Measurements from ENCODE around the gene SENP1.

Gene SENP1

DNA sequence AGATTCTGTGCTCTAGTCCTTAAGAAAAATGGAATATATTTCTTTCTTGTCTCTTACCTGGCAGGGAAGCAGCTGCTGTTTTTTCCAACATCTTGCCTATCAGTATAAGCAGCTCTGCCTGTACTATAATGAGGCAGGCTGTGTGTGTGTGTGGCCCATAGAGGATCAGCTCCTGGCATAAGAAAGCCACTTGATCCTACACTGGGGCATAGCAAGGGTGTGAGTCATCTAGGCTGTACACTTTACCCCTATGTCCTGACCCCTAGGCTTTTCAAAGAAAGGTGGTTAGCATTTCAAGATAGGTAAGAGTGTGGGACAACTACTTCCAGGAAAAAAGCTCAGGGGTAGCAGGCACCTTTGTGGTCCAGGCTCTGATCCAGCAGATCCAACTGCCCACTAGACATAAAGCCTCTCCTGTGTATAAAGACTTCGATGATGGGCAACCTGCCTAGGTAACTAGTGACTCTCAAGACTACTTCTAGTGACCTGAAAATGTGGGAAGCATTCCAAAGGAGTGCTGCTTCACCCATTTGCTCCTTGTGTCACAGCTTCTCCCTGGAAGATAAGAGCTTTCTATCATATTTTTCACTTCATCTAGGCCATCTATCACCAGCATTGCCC lies 4.9 kb upstream of the SENP1 start:
- no peak for DNase-seq

GRCh38 chr12:48109424-48109823 lies 3.5 kb upstream of the SENP1 start:
- DNase-seq = no peak

- no peak for DNase-seq
Measured at GRCh38 chr12:48106681-48107613, 1.1 kb upstream of the SENP1 start.

DNA sequence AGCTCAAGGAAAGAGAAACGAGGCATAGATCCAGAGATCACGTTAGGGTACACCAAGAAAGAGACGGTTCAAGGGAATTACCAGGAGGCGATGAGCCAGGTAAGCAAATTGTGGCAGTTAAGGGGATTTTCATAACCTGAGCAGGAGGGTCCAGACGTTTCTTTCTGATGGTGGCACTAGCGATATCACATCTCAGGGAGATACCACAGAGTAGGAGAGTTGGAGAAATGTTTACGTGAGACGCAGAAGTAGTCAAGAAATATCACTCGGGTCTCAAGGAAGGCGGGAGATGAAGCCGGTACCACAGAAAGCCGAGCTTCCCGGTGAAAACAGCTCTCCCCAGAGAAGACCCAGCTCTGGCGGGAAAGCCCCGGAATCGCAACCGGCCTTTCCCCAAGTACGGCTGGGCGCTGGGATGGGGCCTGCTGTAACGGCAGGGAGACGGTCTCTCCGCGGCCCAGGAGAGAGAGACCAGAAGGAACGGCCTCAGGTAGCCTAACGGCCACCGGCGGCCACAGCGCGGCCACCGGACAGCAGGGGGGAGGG lies 485 bp downstream of the SENP1 start:
- DNase-seq = peak; percentile 65

- DNase-seq = no peak
Measured at GRCh38 chr12:48104531-48104930, 1.3 kb downstream of the SENP1 start.

DNA sequence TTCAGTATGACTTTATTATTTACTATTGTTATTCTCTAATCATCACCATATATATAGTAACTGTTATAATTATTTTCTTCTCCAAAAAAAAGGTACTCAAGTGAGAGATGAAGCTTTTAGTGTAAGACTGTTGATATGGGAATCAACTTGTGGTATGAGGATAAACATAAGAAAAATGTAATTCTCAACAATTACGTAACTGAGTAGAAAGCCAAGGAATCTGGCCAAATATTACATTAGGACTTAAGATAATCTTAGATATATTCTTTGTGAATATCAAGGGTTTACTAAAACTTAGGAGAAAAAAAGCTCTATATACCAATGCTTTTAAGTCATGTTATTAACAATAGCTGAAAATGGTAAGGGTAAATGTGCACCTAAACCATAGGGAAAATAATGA lies 13.3 kb downstream of the SENP1 start:
- DNase-seq = no peak

GRCh38 chr12:48086327-48086726 lies 19.6 kb downstream of the SENP1 start:
- DNase-seq = no peak

GRCh38 chr12:48084841-48085460 lies 20.9 kb downstream of the SENP1 start:
- no peak for DNase-seq

DNA sequence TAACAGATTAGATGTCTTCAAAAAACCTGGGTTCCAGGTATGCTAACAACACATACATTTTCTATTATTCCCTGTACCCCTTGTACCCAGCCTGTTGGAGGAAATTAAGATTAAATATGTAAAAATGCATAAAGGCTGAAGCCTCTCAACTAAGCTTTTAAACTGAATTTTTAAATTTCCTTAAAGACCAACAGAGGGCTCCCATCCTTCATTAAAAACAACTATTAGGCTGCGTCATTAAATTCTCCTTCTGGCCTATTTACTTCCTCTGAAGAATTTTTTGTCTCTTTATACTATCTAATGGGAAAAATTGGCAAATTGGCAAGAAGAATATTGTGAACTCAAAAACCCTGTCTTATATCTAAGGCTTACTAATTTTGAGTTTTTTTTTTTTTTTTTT lies 21.8 kb downstream of the SENP1 start:
- peak; percentile 25 for DNase-seq

GRCh38 chr12:48080821-48081220 lies 25.1 kb downstream of the SENP1 start:
- DNase-seq = no peak

DNA sequence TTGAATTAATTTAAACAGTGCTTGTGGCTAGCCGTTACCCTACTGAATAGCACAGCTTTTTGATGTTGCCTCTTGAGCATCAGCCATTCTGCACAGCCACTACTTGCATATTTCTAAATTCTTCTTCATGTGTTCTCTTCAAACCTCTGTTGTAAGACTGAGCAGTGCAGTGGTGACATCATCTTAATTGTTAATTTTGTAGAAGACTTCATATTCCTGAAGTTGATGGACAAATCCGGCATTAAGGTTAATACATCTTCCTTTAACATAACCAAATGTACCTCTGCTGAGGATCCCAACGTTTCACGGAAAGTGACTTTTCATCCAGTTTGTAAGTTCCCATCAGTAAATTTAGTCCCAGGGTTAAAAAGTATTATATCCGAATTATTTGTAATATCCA lies 25.6 kb downstream of the SENP1 start:
- DNase-seq = no peak

DNA sequence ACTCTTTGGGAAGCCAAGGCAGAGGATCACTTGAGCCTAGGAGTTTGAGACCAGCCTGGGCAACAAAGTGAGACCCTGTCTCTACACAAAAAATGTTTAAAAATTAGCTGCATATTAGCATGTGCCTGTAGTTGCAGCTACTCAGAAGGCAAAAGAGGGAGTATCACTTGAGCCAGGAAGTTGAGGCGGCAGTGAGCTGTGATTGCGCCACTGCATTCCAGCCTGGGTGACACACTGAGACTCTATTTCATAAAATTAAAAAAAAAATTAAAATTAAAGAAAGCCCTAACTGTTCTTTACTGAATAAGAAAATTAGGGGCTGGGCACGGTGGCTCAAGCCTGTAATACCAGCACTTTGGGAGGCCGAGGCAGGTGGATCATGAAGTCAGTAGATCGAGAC lies 27.0 kb downstream of the SENP1 start:
- DNase-seq = no peak

DNA sequence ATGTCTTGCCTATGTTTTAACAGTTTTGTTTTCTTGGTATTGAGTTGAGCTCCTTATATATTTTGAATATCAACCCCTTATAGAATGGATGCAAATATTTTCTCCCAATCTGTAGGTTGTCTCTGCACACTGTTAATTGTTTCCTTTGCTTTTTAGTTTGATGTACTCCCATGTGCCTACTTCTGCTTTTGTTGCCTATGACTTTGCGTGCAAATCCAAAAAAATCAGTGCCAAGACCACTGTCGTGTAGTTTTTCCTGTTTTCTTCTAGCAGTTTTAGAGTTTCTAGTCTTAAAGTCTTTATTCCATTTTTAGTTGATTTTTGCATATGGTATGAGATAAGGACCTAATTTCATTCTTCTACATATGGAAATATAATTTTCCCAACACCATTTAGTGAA lies 28.8 kb downstream of the SENP1 start:
- DNase-seq = no peak

- DNase-seq = no peak
Measured at GRCh38 chr12:48075832-48076231, 30.0 kb downstream of the SENP1 start.

DNA sequence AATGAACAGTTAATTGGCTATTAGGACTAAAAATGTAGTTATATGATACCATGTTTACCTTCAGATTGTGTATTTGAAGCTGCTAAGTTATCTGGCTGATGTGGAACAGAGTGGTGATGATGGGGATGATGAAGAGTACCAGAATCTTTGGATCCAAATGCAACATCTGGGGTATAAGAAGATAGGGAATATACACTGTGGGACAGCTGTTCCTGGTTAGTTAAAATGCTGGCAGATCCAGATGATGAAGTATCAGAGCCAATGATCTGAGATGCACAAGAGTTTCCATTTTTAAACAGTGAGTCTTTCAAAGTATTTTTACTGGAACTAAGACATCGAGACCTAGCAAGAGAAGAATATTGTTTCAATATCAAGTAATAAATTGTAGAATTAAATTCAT lies 31.6 kb downstream of the SENP1 start:
- DNase-seq = no peak

DNA sequence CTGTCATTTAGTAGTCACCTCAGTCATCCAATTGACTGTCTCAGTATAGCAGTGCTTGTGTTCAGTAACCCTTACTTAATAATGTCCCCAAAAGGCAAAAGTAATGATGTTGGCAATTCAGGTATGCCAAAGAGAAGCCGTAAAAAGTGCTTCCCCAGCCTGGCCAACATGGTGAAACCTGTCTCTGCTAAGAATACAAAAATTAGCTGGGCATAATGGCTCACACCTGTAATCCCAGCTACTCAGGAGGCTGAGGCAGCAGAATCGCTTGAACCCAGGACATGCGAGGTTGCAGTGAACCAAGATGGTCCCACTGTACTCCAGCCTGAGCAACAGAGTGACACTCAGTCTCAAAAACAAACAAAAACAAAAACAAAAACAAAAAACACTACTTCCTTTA lies 33.6 kb downstream of the SENP1 start:
- no peak for DNase-seq

DNA sequence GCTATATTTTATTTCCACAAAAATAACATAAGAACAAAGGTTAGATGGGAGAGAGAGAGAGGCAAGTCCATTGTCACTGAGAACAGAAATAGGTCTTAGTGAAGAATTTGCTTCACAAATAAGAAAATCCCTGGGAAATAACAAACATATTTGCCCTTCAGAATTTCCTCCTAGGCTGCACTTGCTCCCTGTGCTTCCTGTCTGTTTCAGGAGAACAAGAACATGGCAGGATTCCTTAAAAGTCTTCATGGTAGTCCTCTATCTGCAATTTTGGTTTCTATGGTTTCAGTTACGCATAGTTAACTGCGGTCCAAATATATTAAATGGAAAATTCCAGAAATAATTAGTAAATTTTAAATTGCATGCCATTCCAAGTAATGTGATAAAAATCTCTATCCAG lies 34.1 kb downstream of the SENP1 start:
- no peak for DNase-seq

- no peak for DNase-seq
Measured at GRCh38 chr12:48070731-48071130, 35.1 kb downstream of the SENP1 start.

DNA sequence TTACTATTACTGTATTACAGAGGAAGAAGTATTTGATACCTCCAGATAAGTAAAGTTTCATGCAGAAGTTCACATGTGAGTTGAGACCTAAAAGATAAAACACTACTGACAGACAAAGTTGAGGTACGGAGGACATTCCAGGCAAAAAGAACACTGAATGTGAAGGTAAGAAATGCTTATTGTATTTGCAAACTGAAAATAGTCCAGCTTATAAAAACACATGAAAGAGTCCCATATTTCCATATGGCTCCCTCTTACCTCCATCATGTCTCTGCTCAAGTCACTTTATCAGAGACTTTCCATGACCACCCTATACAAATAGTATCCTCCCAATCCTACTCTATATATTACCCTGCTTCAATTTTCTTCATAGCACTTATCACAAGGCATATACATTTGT lies 35.8 kb downstream of the SENP1 start:
- DNase-seq = no peak

GRCh38 chr12:48069241-48069640 lies 36.6 kb downstream of the SENP1 start:
- DNase-seq = no peak

- DNase-seq = no peak
Measured at GRCh38 chr12:48068457-48068856, 37.4 kb downstream of the SENP1 start.

- DNase-seq = no peak
Measured at GRCh38 chr12:48067250-48067938, 38.5 kb downstream of the SENP1 start.

- DNase-seq = no peak
Measured at GRCh38 chr12:48065041-48065440, 40.8 kb downstream of the SENP1 start.

Measured in midbrain (tissue), 1 donor.